Hepatocyte (in vitro differentiated cells): ENCODE data around the gene DGCR8. TPM values are rescaled to one million over a fixed set of nuclear protein-coding genes. Genes with fewer than 3 reads are reported as not detected.

Experiments
- DNase-seq: peaks from one replicate; pipeline ENCODE4 v3.0.0-alpha.2; 2016; ENCODE audit warnings: low spot score
- H2AFZ ChIP-seq: fragments of 200-600 bp; sonication (generic); 2 replicates; pipeline ENCODE4 v1.6.0; 2016; ENCODE audit warnings: antibody characterized with exemption, mild to moderate bottlenecking
- H3K27ac ChIP-seq: fragments of 200-600 bp; sonication (generic); 2 replicates; pipeline ENCODE4 v1.5.1; 2016; ENCODE audit warnings: mild to moderate bottlenecking
- H3K27me3 ChIP-seq: fragments of 200-600 bp; sonication (generic); 2 replicates; pipeline ENCODE4 v1.6.1; 2016
- H3K36me3 ChIP-seq: fragments of 200-600 bp; sonication (generic); replicated peaks from 2 replicates; pipeline ENCODE4 v1.5.1; 2016; ENCODE audit warnings: low read depth; ENCODE audit not compliant: insufficient read depth
- H3K4me1 ChIP-seq: fragments of 200-600 bp; sonication (generic); 2 replicates; pipeline ENCODE4 v1.5.1; 2016; ENCODE audit warnings: mild to moderate bottlenecking, moderate library complexity; ENCODE audit not compliant: insufficient read depth
- H3K4me2 ChIP-seq: fragments of 200-600 bp; sonication (generic); 2 replicates; pipeline ENCODE4 v1.6.0; 2016
- H3K4me3 ChIP-seq: fragments of 200-600 bp; sonication (generic); 2 replicates; pipeline ENCODE4 v1.5.1; 2016; ENCODE audit warnings: mild to moderate bottlenecking
- H3K79me2 ChIP-seq: fragments of 200-600 bp; sonication (generic); 2 replicates; pipeline ENCODE4 v1.6.0; 2017; ENCODE audit warnings: mild to moderate bottlenecking
- H3K9me2 ChIP-seq: fragments of 200-600 bp; sonication (generic); replicated peaks from 2 replicates; pipeline ENCODE4 v1.6.0; 2017; ENCODE audit warnings: mild to moderate bottlenecking; ENCODE audit not compliant: insufficient read depth
- H3K9me3 ChIP-seq: fragments of 200-600 bp; sonication (generic); 2 replicates; pipeline ENCODE4 v1.5.1; 2016; ENCODE audit warnings: low read depth, mild to moderate bottlenecking
- H4K20me1 ChIP-seq: fragments of 200-600 bp; sonication (generic); 2 replicates; pipeline ENCODE4 v1.6.0; 2016; ENCODE audit warnings: mild to moderate bottlenecking; ENCODE audit not compliant: insufficient read depth, poor library complexity, severe bottlenecking
- EZH2 ChIP-seq: fragments of 200-600 bp; sonication (generic); IDR thresholded peaks from 2 replicates; pipeline ENCODE4 v1.6.1; 2016; ENCODE audit warnings: antibody characterized with exemption, mild to moderate bottlenecking, borderline replicate concordance
- EZH2phosphoT487 ChIP-seq: fragments of 200-600 bp; sonication (generic); IDR thresholded peaks from one replicate; pipeline ENCODE4 v1.6.1; 2018; ENCODE audit warnings: antibody characterized with exemption, mild to moderate bottlenecking, low read depth, moderate library complexity; ENCODE audit not compliant: unreplicated experiment, severe bottlenecking
- WGBS: methylation state at CpG from one replicate; pipeline ENCODE4 v1.1.6; 2016; ENCODE audit warnings: low lambda C conversion rate; ENCODE audit errors: missing lambda C conversion rate; 5-methylcytosine and 5-hydroxymethylcytosine counted together
- polyA plus RNA-seq: library from polyadenylated mRNA; unstranded; fragments of >200 nt; fragmentation: Nextera tagmentation; extraction: Ambion mirVana; gene quantifications from 2 replicates; pipeline ENCODE4 v1.2.1, GENCODE V29; 2016
- total RNA-seq: library from RNA; depleted of rRNA; stranded (reverse); fragments of >200 nt; gene quantifications from 2 replicates; pipeline ENCODE4 v1.2.3, GENCODE V29; 2014
- TF ChIP-seq, protein P1 (sequence below): fragments of 200-600 bp; sonication (generic); IDR thresholded peaks from 2 replicates; pipeline ENCODE4 v1.5.1; 2016; ENCODE audit warnings: antibody characterized with exemption, mild to moderate bottlenecking; ENCODE audit not compliant: poor library complexity

Gene DGCR8
- total and polyA plus RNA-seq, 2 experiments from 2014 or later = 10.8 to 18.3 TPM

DNA sequence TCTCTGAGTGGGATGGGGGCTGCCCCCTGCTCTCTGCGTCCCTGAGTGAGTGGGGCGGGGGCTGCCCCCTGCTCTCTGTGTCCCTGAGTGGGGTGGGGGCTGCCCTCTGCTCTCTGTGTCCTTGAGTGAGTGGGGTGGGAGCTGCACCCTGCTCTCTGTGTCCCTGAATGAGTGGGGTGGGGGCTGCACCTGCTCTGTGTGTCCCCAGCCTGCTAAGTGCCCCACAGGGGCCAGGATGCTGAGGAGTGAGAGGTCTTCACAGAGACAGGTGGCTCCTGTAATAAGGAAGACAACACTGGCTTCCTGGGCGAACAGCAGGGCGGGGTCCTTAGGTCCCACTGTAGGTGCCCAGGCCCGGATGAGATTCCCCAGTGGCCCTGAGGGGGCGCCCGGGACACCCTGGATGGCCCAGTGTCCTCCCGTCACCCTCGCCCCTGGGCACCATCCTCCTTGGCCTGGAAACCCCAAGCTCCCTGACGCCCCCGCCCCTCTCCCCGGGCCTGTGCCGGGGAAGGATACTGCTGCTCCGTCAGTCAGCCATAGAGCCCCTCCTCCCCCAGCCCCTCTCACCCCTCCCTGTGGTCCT is 74.7 kb downstream of the DGCR8 start:
- WGBS = 93% methylated on average over 8 of the region's 14 CpGs

DNA sequence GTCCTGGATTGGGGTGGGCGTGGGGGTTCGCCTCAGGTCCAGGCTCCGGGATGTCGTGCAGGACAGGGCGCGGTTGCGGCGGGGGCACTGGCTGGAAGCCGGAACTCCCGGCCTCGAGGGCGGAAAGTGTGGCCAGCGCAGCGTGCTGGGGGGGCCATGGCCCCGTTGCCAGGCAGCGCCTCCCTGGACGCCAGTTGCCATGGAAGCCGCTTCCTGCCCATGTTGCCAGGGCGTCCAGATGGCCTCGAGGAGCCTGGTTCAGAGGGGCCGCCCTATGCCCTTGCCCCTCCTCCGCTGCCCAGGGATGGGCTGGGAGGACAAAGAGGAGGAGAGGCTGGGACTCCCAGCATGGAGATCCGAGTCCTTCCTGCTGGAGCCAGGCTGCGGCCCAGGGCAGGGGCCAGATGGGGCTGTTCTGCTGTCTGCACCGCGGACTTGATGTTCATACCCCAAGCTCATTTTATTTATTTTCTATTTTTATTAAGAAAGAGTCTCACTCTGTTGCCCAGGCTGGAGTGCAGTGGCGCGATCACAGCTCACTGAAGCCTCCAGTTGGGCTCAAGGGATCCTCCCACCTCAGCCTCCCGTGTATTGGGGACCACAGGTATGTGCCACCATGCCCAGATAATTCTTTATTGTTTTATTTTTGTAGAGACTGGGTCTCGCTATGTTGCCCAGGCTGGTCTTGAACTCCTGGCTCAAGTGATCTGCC is 75.4 kb downstream of the DGCR8 start:
- Histone ChIP-seq H3K4me2 (no peak overlapping the region), H3K36me3 (no peaks in the 10 kb centered on the region), H3K27ac (no peak overlapping the region), H3K27me3 (no peaks in the 10 kb centered on the region), H2AFZ (no peak overlapping the region), H4K20me1 (no peaks in the 10 kb centered on the region), H3K4me3 (no peak overlapping the region), H3K9me3 (no peaks in the 10 kb centered on the region), H3K9me2 (no peaks in the 10 kb centered on the region), H3K79me2 (no peaks in the 10 kb centered on the region), H3K4me1 (no peaks in the 10 kb centered on the region)
- DNase-seq = no peak
- WGBS = 89% methylated on average over 20 of the region's 30 CpGs
- TF ChIP-seq EZH2phosphoT487 (no peak), EZH2 (no peak)
- TF ChIP-seq, protein P1, sequence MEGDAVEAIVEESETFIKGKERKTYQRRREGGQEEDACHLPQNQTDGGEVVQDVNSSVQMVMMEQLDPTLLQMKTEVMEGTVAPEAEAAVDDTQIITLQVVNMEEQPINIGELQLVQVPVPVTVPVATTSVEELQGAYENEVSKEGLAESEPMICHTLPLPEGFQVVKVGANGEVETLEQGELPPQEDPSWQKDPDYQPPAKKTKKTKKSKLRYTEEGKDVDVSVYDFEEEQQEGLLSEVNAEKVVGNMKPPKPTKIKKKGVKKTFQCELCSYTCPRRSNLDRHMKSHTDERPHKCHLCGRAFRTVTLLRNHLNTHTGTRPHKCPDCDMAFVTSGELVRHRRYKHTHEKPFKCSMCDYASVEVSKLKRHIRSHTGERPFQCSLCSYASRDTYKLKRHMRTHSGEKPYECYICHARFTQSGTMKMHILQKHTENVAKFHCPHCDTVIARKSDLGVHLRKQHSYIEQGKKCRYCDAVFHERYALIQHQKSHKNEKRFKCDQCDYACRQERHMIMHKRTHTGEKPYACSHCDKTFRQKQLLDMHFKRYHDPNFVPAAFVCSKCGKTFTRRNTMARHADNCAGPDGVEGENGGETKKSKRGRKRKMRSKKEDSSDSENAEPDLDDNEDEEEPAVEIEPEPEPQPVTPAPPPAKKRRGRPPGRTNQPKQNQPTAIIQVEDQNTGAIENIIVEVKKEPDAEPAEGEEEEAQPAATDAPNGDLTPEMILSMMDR = no peak

More for the DNA sequence above, 74.7 kb downstream of the DGCR8 start:
- Histone ChIP-seq H3K4me1 (no peaks in the 10 kb centered on the region), H3K79me2 (no peaks in the 10 kb centered on the region), H3K9me2 (no peaks in the 10 kb centered on the region), H4K20me1 (no peaks in the 10 kb centered on the region), H3K4me3 (no peak overlapping the region), H3K4me2 (no peak overlapping the region), H3K36me3 (no peaks in the 10 kb centered on the region), H3K9me3 (no peaks in the 10 kb centered on the region), H3K27ac (peak overlapping the region; percentile 73), H3K27me3 (no peaks in the 10 kb centered on the region), H2AFZ (no peak overlapping the region)
- DNase-seq = no peak
- TF ChIP-seq, protein P1 = no peak
- TF ChIP-seq EZH2 = no peak
- no peak for TF ChIP-seq EZH2phosphoT487

DNA sequence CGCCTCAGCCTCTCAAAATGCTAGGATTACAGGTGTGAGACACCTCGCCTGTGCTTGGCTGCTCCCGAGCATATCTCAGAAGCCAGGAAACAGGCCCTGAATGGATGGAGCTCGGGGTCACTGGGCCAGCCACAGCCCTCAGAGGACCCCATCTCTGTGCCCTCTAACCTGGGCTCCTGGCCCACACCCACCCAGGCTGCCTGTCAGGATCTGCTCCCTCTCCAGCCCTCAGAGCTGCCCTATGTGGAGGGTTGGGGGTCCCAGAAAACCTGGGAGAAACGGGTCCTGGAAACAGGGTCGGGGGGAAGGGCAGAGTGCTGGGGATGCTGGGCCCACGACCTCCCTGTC is 76.0 kb downstream of the DGCR8 start:
- Histone ChIP-seq H3K79me2 (no peaks in the 10 kb centered on the region), H3K27ac (no peak overlapping the region), H3K9me3 (no peaks in the 10 kb centered on the region), H4K20me1 (no peaks in the 10 kb centered on the region), H2AFZ (no peak overlapping the region), H3K36me3 (no peaks in the 10 kb centered on the region), H3K27me3 (no peaks in the 10 kb centered on the region), H3K4me1 (no peaks in the 10 kb centered on the region), H3K4me2 (no peak overlapping the region), H3K4me3 (no peak overlapping the region), H3K9me2 (no peaks in the 10 kb centered on the region)
- no peak for TF ChIP-seq EZH2phosphoT487
- TF ChIP-seq, protein P1 = no peak
- no peak for TF ChIP-seq EZH2
- no peak for DNase-seq
- 71% methylated on average over 7 of the region's 7 CpGs for WGBS
